Vagina (tissue), 2 donors: Measurements from ENCODE around the gene KRTDAP.

Source experiments
- POLR2A ChIP-seq, 2 donors: fragments of 450-650 bp; IDR thresholded peaks; one replicate each; pipeline ENCODE4 v1.6.1; 2017; ENCODE audit warnings: antibody characterized with exemption in 2 of 2, mild to moderate bottlenecking in 2 of 2, moderate library complexity in 2 of 2
- POLR2AphosphoS5 ChIP-seq, 2 donors: sonication (generic); formaldehyde crosslinking; IDR thresholded peaks; one replicate each; pipeline ENCODE4 v1.9.0; 2017; ENCODE audit warnings: antibody characterized with exemption in 2 of 2, mild to moderate bottlenecking in 2 of 2, low read depth in 1 of 2; ENCODE audit not compliant: insufficient read depth in 1 of 2
- TF ChIP-seq, protein P1 (sequence below), 3 experiments: fragments of 450-650 bp in 2 of 3; fragments of 200-600 bp in 1 of 3; sonication (generic) in 1 of 3; IDR thresholded peaks; one replicate each; pipeline ENCODE4 v1.5.1; 2017 to 2019; ENCODE audit warnings: antibody characterized with exemption in 3 of 3, mild to moderate bottlenecking in 2 of 3, moderate library complexity in 2 of 3

DNA sequence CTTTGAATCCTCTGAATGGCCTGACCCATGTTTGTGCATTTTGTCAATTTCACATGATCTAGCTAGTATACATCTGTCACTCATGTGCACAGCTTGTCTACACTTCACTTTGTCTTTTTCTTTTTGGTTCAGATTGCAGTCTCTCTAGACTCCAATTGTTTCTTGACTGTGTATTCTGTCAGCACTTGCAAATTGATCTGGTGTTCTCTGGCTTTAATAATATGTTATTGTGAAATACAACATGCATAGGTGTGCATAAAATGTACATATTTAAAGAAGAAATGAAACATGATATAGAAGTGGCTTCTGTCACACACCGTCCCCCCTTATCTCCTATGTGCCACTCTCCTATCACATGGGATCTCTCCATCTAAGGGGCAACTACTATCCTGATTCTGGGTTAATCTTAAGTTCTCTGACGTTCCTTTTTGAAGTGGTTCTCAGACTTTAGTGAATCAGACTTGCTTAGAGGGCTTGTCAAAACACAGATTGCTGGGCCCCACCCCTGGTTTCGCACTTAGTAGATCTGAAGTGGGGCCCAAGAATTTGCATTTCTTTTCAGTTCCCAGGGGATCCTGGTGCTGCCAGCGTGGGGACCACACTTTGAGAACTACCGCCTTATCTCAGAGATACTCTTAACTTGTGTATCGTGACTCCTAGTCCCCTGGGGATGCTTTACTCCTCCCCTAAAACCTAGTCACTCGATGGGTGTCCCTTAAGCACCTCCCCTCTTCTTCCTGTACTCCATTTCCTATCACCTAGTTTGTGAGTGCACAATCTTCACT lies 5.8 kb downstream of the KRTDAP start:
- TF ChIP-seq, protein P1, sequence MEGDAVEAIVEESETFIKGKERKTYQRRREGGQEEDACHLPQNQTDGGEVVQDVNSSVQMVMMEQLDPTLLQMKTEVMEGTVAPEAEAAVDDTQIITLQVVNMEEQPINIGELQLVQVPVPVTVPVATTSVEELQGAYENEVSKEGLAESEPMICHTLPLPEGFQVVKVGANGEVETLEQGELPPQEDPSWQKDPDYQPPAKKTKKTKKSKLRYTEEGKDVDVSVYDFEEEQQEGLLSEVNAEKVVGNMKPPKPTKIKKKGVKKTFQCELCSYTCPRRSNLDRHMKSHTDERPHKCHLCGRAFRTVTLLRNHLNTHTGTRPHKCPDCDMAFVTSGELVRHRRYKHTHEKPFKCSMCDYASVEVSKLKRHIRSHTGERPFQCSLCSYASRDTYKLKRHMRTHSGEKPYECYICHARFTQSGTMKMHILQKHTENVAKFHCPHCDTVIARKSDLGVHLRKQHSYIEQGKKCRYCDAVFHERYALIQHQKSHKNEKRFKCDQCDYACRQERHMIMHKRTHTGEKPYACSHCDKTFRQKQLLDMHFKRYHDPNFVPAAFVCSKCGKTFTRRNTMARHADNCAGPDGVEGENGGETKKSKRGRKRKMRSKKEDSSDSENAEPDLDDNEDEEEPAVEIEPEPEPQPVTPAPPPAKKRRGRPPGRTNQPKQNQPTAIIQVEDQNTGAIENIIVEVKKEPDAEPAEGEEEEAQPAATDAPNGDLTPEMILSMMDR (IDR thresholded peaks at IDR 0.05): no peak
- no peak for TF ChIP-seq POLR2A (IDR thresholded peaks at IDR 0.05)
- no peak for TF ChIP-seq POLR2AphosphoS5 (IDR thresholded peaks at IDR 0.05; ENCODE audit: insufficient read depth in 1 of 2, low read depth in 1 of 2)
